GM12878 (cell line): Measurements from ENCODE around the gene ZBED4. TPM values are rescaled to one million over a fixed set of nuclear protein-coding genes. Genes with fewer than 3 reads are reported as not detected.

Experiments
- ATAC-seq: fragments of 200-7000 bp; cut with Tn5 transposase; 3 replicates; pipeline ENCODE4 v1.9.1; 2020; ENCODE audit warnings: mild to moderate bottlenecking, moderate library complexity
- BruUV-seq: library from RNA; stranded (reverse); fragments of 400-500 nt; replicated peaks from 2 replicates; lab custom pipeline; 2021; lab: Mats Ljungman, UMichigan
- CTCF ChIA-PET: fragments of 300-600 bp; sonication (Branson Sonifier 250); formaldehyde crosslinking; extraction: SDS; loops from one replicate; lab custom pipeline; 2021; ENCODE audit warnings: inconsistent platforms; lab: Yijun Ruan, JAX
- POLR2A ChIA-PET: fragments of 350-600 bp; formaldehyde crosslinking; extraction: SDS; loops from one replicate; lab custom pipeline; 2021; ENCODE audit warnings: inconsistent platforms; lab: Charles Lee
- RAD21 ChIA-PET: fragments of 300-600 bp; sonication (Branson Sonifier 250); formaldehyde crosslinking; loops from one replicate; lab custom pipeline; 2023; ENCODE audit warnings: antibody characterized with exemption; ENCODE audit not compliant: unreplicated experiment; lab: Charles Lee
- SMC1A ChIA-PET: fragments of 300-600 bp; sonication (Branson Sonifier 250); formaldehyde crosslinking; loops from one replicate; lab custom pipeline; 2023; ENCODE audit not compliant: unreplicated experiment, uncharacterized antibody; lab: Charles Lee
- DNase-seq: peaks from one replicate; pipeline ENCODE4 v3.0.0-alpha.2; 2011; ENCODE audit warnings: low read depth, low spot score
- FAIRE-seq: peaks from 3 replicates; lab custom pipeline; 2011; peaks lifted over from hg19 to GRCh38; lab: Jason Lieb, UNC
- H2AFZ ChIP-seq: 2 replicates; pipeline ENCODE4 v1.6.0; 2011; ENCODE audit warnings: low read depth, low read length, control low read depth; ENCODE audit not compliant: control insufficient read depth
- H3K27ac ChIP-seq: 2 replicates; pipeline ENCODE4 v1.5.1; 2011; ENCODE audit warnings: control low read depth; ENCODE audit not compliant: control insufficient read depth, insufficient read depth
- H3K27me3 ChIP-seq, 2 experiments: replicated peaks in 1 of 2; 2 replicates each; pipeline versions ENCODE4 v1.6.0 to v1.6.1; 2011; ENCODE audit warnings: low read length in 1 of 2; ENCODE audit not compliant: control insufficient read depth in 2 of 2, insufficient read depth in 2 of 2
- H3K36me3 ChIP-seq, 2 experiments: 2 replicates each; pipeline ENCODE4 v1.5.1; 2011; ENCODE audit warnings: low read length in 1 of 2; ENCODE audit not compliant: control insufficient read depth in 2 of 2, insufficient read depth in 2 of 2
- H3K4me1 ChIP-seq: 2 replicates; pipeline ENCODE4 v1.6.1; 2011; ENCODE audit warnings: mild to moderate bottlenecking, low read length, moderate library complexity, mixed read lengths; ENCODE audit not compliant: control insufficient read depth, insufficient read depth
- H3K4me2 ChIP-seq: 2 replicates; pipeline ENCODE4 v1.6.0; 2011; ENCODE audit warnings: control low read depth; ENCODE audit not compliant: control insufficient read depth, insufficient read depth
- H3K4me3 ChIP-seq: fragments of 200-600 bp; sonication (generic); 2 replicates; pipeline ENCODE4 v1.5.1; 2016
- H3K79me2 ChIP-seq: 2 replicates; pipeline ENCODE4 v1.6.0; 2011; ENCODE audit warnings: low read length; ENCODE audit not compliant: control insufficient read depth, insufficient read depth
- H3K9ac ChIP-seq: 2 replicates; pipeline ENCODE4 v1.8.0; 2011; ENCODE audit warnings: low read length, control low read depth, mixed read lengths; ENCODE audit not compliant: control insufficient read depth, insufficient read depth
- H3K9me3 ChIP-seq: replicated peaks from 3 replicates; pipeline ENCODE4 v1.5.1; 2011; ENCODE audit warnings: mild to moderate bottlenecking, low read length; ENCODE audit not compliant: control insufficient read depth, insufficient read depth
- H4K20me1 ChIP-seq: 2 replicates; pipeline ENCODE4 v1.6.0; 2011; ENCODE audit not compliant: control insufficient read depth, insufficient read depth
- CEBPB ChIP-seq, 2 experiments: fragments of 150-350 bp in 1 of 2; IDR thresholded peaks; 2 replicates each; pipeline ENCODE4 v1.6.1; 2012 to 2014; ENCODE audit warnings: low read depth in 2 of 2, low read length in 2 of 2, borderline replicate concordance in 1 of 2, inconsistent platforms in 1 of 2
- GABPA ChIP-seq: IDR thresholded peaks from 2 replicates; pipeline ENCODE4 v1.6.1; 2014; ENCODE audit warnings: antibody characterized with exemption, low read depth, mild to moderate bottlenecking, inconsistent platforms
- NR2F1 ChIP-seq: fragments of 450-650 bp; conservative IDR thresholded peaks from 2 replicates; pipeline ENCODE4 v1.6.1; 2017; ENCODE audit warnings: mild to moderate bottlenecking
- PAX5 ChIP-seq: IDR thresholded peaks from 2 replicates; pipeline ENCODE4 v1.6.1; 2011; ENCODE audit warnings: low read depth, low read length, borderline replicate concordance
- SIX5 ChIP-seq: IDR thresholded peaks from 2 replicates; pipeline ENCODE4 v1.6.1; 2011; ENCODE audit warnings: mild to moderate bottlenecking, low read depth, low read length, moderate library complexity; ENCODE audit not compliant: severe bottlenecking
- SP1 ChIP-seq: IDR thresholded peaks from one replicate; pipeline ENCODE4 v1.6.1; 2011; ENCODE audit warnings: low read depth, low read length
- TBL1XR1 ChIP-seq: IDR thresholded peaks from 2 replicates; pipeline ENCODE4 v1.6.1; 2012; ENCODE audit warnings: low read depth, low read length, improper control_type of control experiment
- ZSCAN29 ChIP-seq: fragments of 450-650 bp; IDR thresholded peaks from 2 replicates; pipeline ENCODE4 v1.6.1; 2017; ENCODE audit warnings: mild to moderate bottlenecking, moderate library complexity
- WGBS: methylation state at CpG from one replicate; pipeline ENCODE4 v1.1.6; 2016; ENCODE audit warnings: low lambda C conversion rate; ENCODE audit not compliant: insufficient replicate concordance, insufficient coverage; ENCODE audit errors: missing lambda C conversion rate; 5-methylcytosine and 5-hydroxymethylcytosine counted together
- in situ Hi-C: fragments of 300-500 bp; cut with MboI; formaldehyde crosslinking; loops from 9 replicates; pipeline ENCODE4 v1.14.3; 2018; ENCODE audit warnings: mixed read lengths
- intact Hi-C: fragments of 100-400 bp; cut with micrococcal nuclease; formaldehyde crosslinking; loops from one replicate; pipeline ENCODE4 v1.14.2; 2022; ENCODE audit not compliant: unreplicated experiment
- polyA plus RNA-seq, 11 experiments: library from polyadenylated mRNA; depleted of rRNA in 4 of 11; unstranded in 6 of 11; stranded (reverse) in 5 of 11; fragments of >200 nt; fragmentation: Nextera tagmentation in 4 of 11; fragmentation: Illumina TruSeq in 1 of 11; extraction: Ambion mirVana in 4 of 11; extraction: Trizol in 1 of 11; gene quantifications; 1 replicate in 1 of 11; 2 replicates in 10 of 11; pipeline versions ENCODE4 v1.2.1 to v1.2.3, GENCODE V29; 2011 to 2016; ENCODE audit warnings: inconsistent platforms in 2 of 11, missing spikeins in 2 of 11, low read depth in 1 of 11
- total RNA-seq, 4 experiments: library from RNA; depleted of rRNA in 3 of 4; stranded (reverse); fragments of >200 nt in 3 of 4; fragmentation: Illumina TruSeq in 1 of 4; extraction: Trizol in 1 of 4; gene quantifications; 2 replicates each; pipeline versions ENCODE4 v1.2.1 to v1.2.3, GENCODE V29; 2013 to 2021
- TF ChIP-seq, protein P1 (sequence below): fragments of 150-350 bp; IDR thresholded peaks from 2 replicates; pipeline ENCODE4 v1.6.1; 2014; ENCODE audit warnings: mild to moderate bottlenecking, low read depth, low read length
- TF ChIP-seq, protein P2 (sequence below): IDR thresholded peaks from 2 replicates; pipeline ENCODE4 v1.6.1; 2012; ENCODE audit warnings: mild to moderate bottlenecking, low read depth, low read length

ZBED4 gene
- total and polyA plus RNA-seq, 10 of the 15 experiments (the other 5 are each of a cell fraction or from before 2014, with no cell fraction given), result 2.3 to 21.6 (median 12.8) TPM

DNA sequence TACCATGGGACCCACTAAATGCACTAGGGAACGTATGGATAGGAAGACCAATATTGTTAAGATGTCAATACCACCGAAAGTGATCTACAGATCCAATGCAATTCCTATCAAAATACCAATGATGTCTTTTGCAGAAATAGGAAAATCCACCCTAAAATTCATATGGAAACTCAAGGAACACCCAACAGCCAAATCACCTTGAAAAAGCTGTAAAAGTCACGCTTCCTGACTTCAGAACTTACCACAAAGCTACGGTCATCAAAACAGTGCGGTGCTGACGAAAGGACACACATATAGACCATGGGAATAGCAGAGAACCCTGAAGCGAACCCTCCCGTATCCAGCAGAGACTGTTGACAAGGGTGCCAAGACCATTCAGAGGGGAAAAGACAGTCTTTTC is 46.5 kb upstream of the ZBED4 start:
- H3K36me3 ChIP-seq, result peaks cover 20 to 35% of the 10 kb centered on the region in 2 experiments
- no peaks in the 10 kb centered on the region; the same call in 2 of the 3 replicates for H3K9me3 ChIP-seq
- TF ChIP-seq SP1 (no peak), SIX5 (no peak), PAX5 (peak; percentile 71; the same call in 1 of the 2 replicates), NR2F1 (no peak)
- ChIA-PET POLR2A (no interaction called here), SMC1A (no interaction called here), RAD21 (no interaction called here), CTCF (no interaction called here)
- H3K79me2 ChIP-seq, result peaks cover 72% of the 10 kb centered on the region
- peaks cover 5% of the 10 kb centered on the region for H3K4me1 ChIP-seq
- no TSS peak for BruUV-seq
- DNase-seq (no peak), FAIRE-seq (no peak), ATAC-seq (no peak)
- no peak overlapping the region for H3K4me3 ChIP-seq
- H3K4me2 ChIP-seq, result no peak overlapping the region
- H2AFZ ChIP-seq, result no peak overlapping the region
- no peak overlapping the region for H3K27ac ChIP-seq
- peaks cover 7% of the 10 kb centered on the region; the same call in 1 of the 2 replicates for H4K20me1 ChIP-seq
- H3K9ac ChIP-seq, result no peak overlapping the region
- 98% methylated on average over 8 of the region's 8 CpGs for WGBS
- H3K27me3 ChIP-seq, result no peaks in the 10 kb centered on the region
- intact Hi-C loops (no loop called here), in situ Hi-C loops (no loop called here)

DNA sequence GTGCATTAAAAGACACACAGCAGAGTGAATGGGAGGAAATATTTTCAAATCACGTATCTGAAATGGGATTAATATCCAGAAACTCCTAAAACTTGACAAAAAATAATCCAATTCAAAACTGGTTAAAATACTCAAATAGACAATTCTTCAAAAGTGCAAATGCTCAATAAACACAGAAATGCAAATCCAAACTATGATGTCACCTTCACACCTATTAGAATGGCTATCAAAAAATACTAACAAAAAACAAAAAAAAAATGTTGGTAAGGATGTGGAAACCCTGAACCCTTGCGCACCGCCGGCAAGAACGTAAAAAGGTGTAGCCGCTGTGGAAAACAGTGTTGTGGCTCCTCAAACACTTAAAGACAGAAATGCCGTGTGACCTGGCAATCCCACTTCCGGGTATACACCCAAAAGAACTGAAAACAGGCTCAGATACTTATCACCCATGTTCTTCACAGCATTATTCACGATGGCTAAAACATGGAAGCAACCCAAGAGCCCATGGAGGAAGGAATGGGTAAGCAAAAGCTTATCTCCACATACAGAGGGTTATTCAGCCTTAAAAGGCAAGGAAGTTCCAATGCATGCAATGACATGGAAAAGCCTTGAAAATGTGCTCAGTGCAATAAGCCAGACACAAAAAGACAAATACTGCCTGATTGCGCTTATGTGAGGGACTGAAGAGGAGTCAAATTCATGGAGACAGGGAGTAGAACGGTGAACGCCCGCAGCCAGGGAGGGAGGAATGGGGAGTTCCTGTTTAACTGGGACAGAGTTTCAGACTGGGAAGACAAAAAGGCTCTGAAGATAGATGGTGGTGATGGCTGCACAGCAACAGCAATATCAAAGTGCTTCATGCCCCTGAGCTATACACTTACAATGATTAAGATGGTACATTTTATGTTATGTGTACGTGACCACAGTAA is 45.6 kb upstream of the ZBED4 start:
- peaks cover 5% of the 10 kb centered on the region; the same call in 1 of the 2 replicates for H4K20me1 ChIP-seq
- H3K27me3 ChIP-seq, result no peaks in the 10 kb centered on the region
- H3K27ac ChIP-seq, result no peak overlapping the region
- no peak overlapping the region for H2AFZ ChIP-seq
- POLR2A ChIA-PET, result no interaction called here
- H3K9ac ChIP-seq, result no peak overlapping the region
- ATAC-seq (no peak), DNase-seq (no peak), FAIRE-seq (no peak)
- peaks cover 16 to 31% of the 10 kb centered on the region in 2 experiments for H3K36me3 ChIP-seq
- SMC1A ChIA-PET, result no interaction called here
- no peak overlapping the region for H3K4me2 ChIP-seq
- TSS peak; percentile 14 for BruUV-seq
- intact Hi-C loops, result no loop called here
- CTCF ChIA-PET, result no interaction called here
- peaks cover 70% of the 10 kb centered on the region for H3K79me2 ChIP-seq
- WGBS, result 93% methylated on average over 14 of the region's 14 CpGs
- H3K9me3 ChIP-seq, result no peaks in the 10 kb centered on the region; the same call in 2 of the 3 replicates
- in situ Hi-C loops, result no loop called here
- RAD21 ChIA-PET, result no interaction called here
- peaks cover 5% of the 10 kb centered on the region for H3K4me1 ChIP-seq
- H3K4me3 ChIP-seq, result no peak overlapping the region
- TF ChIP-seq, protein P1, sequence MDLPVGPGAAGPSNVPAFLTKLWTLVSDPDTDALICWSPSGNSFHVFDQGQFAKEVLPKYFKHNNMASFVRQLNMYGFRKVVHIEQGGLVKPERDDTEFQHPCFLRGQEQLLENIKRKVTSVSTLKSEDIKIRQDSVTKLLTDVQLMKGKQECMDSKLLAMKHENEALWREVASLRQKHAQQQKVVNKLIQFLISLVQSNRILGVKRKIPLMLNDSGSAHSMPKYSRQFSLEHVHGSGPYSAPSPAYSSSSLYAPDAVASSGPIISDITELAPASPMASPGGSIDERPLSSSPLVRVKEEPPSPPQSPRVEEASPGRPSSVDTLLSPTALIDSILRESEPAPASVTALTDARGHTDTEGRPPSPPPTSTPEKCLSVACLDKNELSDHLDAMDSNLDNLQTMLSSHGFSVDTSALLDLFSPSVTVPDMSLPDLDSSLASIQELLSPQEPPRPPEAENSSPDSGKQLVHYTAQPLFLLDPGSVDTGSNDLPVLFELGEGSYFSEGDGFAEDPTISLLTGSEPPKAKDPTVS, result no peak
- TF ChIP-seq CEBPB (IDR thresholded peaks at IDR 0.05; ENCODE audit: borderline replicate concordance in 1 of 2, low read depth in 2 of 2, low read length in 2 of 2) (no peak), GABPA (no peak), TBL1XR1 (no peak), ZSCAN29 (no peak)
- TF ChIP-seq, protein P2, sequence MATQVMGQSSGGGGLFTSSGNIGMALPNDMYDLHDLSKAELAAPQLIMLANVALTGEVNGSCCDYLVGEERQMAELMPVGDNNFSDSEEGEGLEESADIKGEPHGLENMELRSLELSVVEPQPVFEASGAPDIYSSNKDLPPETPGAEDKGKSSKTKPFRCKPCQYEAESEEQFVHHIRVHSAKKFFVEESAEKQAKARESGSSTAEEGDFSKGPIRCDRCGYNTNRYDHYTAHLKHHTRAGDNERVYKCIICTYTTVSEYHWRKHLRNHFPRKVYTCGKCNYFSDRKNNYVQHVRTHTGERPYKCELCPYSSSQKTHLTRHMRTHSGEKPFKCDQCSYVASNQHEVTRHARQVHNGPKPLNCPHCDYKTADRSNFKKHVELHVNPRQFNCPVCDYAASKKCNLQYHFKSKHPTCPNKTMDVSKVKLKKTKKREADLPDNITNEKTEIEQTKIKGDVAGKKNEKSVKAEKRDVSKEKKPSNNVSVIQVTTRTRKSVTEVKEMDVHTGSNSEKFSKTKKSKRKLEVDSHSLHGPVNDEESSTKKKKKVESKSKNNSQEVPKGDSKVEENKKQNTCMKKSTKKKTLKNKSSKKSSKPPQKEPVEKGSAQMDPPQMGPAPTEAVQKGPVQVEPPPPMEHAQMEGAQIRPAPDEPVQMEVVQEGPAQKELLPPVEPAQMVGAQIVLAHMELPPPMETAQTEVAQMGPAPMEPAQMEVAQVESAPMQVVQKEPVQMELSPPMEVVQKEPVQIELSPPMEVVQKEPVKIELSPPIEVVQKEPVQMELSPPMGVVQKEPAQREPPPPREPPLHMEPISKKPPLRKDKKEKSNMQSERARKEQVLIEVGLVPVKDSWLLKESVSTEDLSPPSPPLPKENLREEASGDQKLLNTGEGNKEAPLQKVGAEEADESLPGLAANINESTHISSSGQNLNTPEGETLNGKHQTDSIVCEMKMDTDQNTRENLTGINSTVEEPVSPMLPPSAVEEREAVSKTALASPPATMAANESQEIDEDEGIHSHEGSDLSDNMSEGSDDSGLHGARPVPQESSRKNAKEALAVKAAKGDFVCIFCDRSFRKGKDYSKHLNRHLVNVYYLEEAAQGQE, result no peak
